Measurements from ENCODE around the gene ZNF581.

The ZNF581 gene

GRCh38 chr19:55673465-55673864, 30.0 kb downstream of the ZNF581 start:
- TF ChIP-seq EZH2 (IDR thresholded peaks at IDR 0.05) (no peak), FOXP2 (optimal IDR thresholded peaks at IDR 0.05; ENCODE audit: control extremely low read depth, extremely low read length, insufficient read depth) (no peak), POLR2AphosphoS5 (IDR thresholded peaks at IDR 0.05; ENCODE audit: borderline replicate concordance, low read depth, low read length) (no peak)
- peaks cover 57% of the 10 kb centered on the region for H3K36me3 ChIP-seq (ENCODE audit: insufficient read depth, low read length)
- DNase-seq (ENCODE audit: low read depth, low spot score): no peak
- H3K4me3 ChIP-seq: peak overlapping the region; percentile 40; the same call in 1 of the 2 replicates
- H3K9ac ChIP-seq (ENCODE audit: insufficient read length): peak overlapping the region; percentile 37
- no peaks in the 10 kb centered on the region for H3K9me3 ChIP-seq (ENCODE audit: low read depth, low read length)
- H3K27ac ChIP-seq: peak overlapping the region; percentile 85

- TF ChIP-seq POLR2AphosphoS5 (IDR thresholded peaks at IDR 0.05; ENCODE audit: borderline replicate concordance, low read depth, low read length) (no peak), EZH2 (IDR thresholded peaks at IDR 0.05) (no peak), FOXP2 (optimal IDR thresholded peaks at IDR 0.05; ENCODE audit: control extremely low read depth, extremely low read length, insufficient read depth) (no peak)
- H3K4me3 ChIP-seq: peak overlapping the region; percentile 84; the same call in 1 of the 2 replicates
- peak overlapping the region; percentile 85 for H3K27ac ChIP-seq
- H3K36me3 ChIP-seq (ENCODE audit: insufficient read depth, low read length): peaks cover 57% of the 10 kb centered on the region
- H3K9me3 ChIP-seq (ENCODE audit: low read depth, low read length): no peaks in the 10 kb centered on the region
- peak overlapping the region; percentile 37 for H3K9ac ChIP-seq (ENCODE audit: insufficient read length)
- no peak for DNase-seq (ENCODE audit: low read depth, low spot score)
These were observed 30.4 kb downstream of the ZNF581 start for GRCh38 chr19:55673889-55674288.

- Histone ChIP-seq H3K9ac (ENCODE audit: insufficient read length) (peak overlapping the region; percentile 79), H3K9me3 (ENCODE audit: low read depth, low read length) (no peaks in the 10 kb centered on the region), H3K27ac (peak overlapping the region; percentile 81), H3K4me3 (peak overlapping the region; percentile 84), H3K36me3 (ENCODE audit: insufficient read depth, low read length) (peaks cover 57% of the 10 kb centered on the region)
- DNase-seq (ENCODE audit: low read depth, low spot score): no peak
- TF ChIP-seq POLR2AphosphoS5 (IDR thresholded peaks at IDR 0.05; ENCODE audit: borderline replicate concordance, low read depth, low read length) (no peak), FOXP2 (optimal IDR thresholded peaks at IDR 0.05; ENCODE audit: control extremely low read depth, extremely low read length, insufficient read depth) (no peak), EZH2 (IDR thresholded peaks at IDR 0.05) (no peak)
These were observed 31.0 kb downstream of the ZNF581 start for GRCh38 chr19:55674459-55674840.

- TF ChIP-seq POLR2AphosphoS5 (IDR thresholded peaks at IDR 0.05; ENCODE audit: borderline replicate concordance, low read depth, low read length): peak; percentile 89
- TF ChIP-seq EZH2 (IDR thresholded peaks at IDR 0.05): no peak
- TF ChIP-seq FOXP2 (optimal IDR thresholded peaks at IDR 0.05; ENCODE audit: control extremely low read depth, extremely low read length, insufficient read depth): no peak
- peak within 1 kb of the TSS; percentile 84 for H3K4me3 ChIP-seq
- peak; percentile 66 for DNase-seq (ENCODE audit: low read depth, low spot score)
- peak within 1 kb of the TSS; percentile 81 for H3K27ac ChIP-seq
- no peaks in the 10 kb centered on the region for H3K9me3 ChIP-seq (ENCODE audit: low read depth, low read length)
- peak within 1 kb of the TSS; percentile 88 for H3K9ac ChIP-seq (ENCODE audit: insufficient read length)
- H3K36me3 ChIP-seq (ENCODE audit: insufficient read depth, low read length): peaks cover 56% of the 10 kb centered on the region
These were observed 31.6 kb downstream of the ZNF581 start, which contains the start of gene EPN1 for GRCh38 chr19:55674841-55675660. EPN1 (plus strand) TSS chr19:55675226; CDS start chr19:55678628, 3,402 bp downstream.

- Histone ChIP-seq H3K9ac (ENCODE audit: insufficient read length) (peak overlapping the region; percentile 88), H3K9me3 (ENCODE audit: low read depth, low read length) (no peaks in the 10 kb centered on the region), H3K36me3 (ENCODE audit: insufficient read depth, low read length) (peaks cover 56% of the 10 kb centered on the region), H3K27ac (peak overlapping the region; percentile 67; the same call in 1 of the 2 replicates), H3K4me3 (peak overlapping the region; percentile 84)
- no peak for TF ChIP-seq POLR2AphosphoS5 (IDR thresholded peaks at IDR 0.05; ENCODE audit: borderline replicate concordance, low read depth, low read length)
- no peak for TF ChIP-seq FOXP2 (optimal IDR thresholded peaks at IDR 0.05; ENCODE audit: control extremely low read depth, extremely low read length, insufficient read depth)
- TF ChIP-seq EZH2 (IDR thresholded peaks at IDR 0.05): no peak
- DNase-seq (ENCODE audit: low read depth, low spot score): no peak
These were observed 32.4 kb downstream of the ZNF581 start for GRCh38 chr19:55675661-55676354.

GRCh38 chr19:55676383-55676782, 32.9 kb downstream of the ZNF581 start:
- Histone ChIP-seq H3K27ac (no peak overlapping the region), H3K4me3 (peak overlapping the region; percentile 84), H3K9ac (ENCODE audit: insufficient read length) (peak overlapping the region; percentile 88), H3K36me3 (ENCODE audit: insufficient read depth, low read length) (peaks cover 56% of the 10 kb centered on the region), H3K9me3 (ENCODE audit: low read depth, low read length) (no peaks in the 10 kb centered on the region)
- DNase-seq (ENCODE audit: low read depth, low spot score): no peak
- TF ChIP-seq EZH2 (IDR thresholded peaks at IDR 0.05): no peak
- TF ChIP-seq FOXP2 (optimal IDR thresholded peaks at IDR 0.05; ENCODE audit: control extremely low read depth, extremely low read length, insufficient read depth): no peak
- no peak for TF ChIP-seq POLR2AphosphoS5 (IDR thresholded peaks at IDR 0.05; ENCODE audit: borderline replicate concordance, low read depth, low read length)

- no peak for DNase-seq (ENCODE audit: low read depth, low spot score)
- H3K9ac ChIP-seq (ENCODE audit: insufficient read length): peak overlapping the region; percentile 88
- H3K36me3 ChIP-seq (ENCODE audit: insufficient read depth, low read length): peaks cover 62% of the 10 kb centered on the region
- no peak overlapping the region for H3K27ac ChIP-seq
- H3K9me3 ChIP-seq (ENCODE audit: low read depth, low read length): no peaks in the 10 kb centered on the region
- no peak for TF ChIP-seq POLR2AphosphoS5 (IDR thresholded peaks at IDR 0.05; ENCODE audit: borderline replicate concordance, low read depth, low read length)
- no peak for TF ChIP-seq FOXP2 (optimal IDR thresholded peaks at IDR 0.05; ENCODE audit: control extremely low read depth, extremely low read length, insufficient read depth)
- no peak for TF ChIP-seq EZH2 (IDR thresholded peaks at IDR 0.05)
- H3K4me3 ChIP-seq: peak overlapping the region; percentile 84
These were observed 33.5 kb downstream of the ZNF581 start for GRCh38 chr19:55676889-55677505.

GRCh38 chr19:55677572-55678028, 34.2 kb downstream of the ZNF581 start:
- no peak for TF ChIP-seq FOXP2 (optimal IDR thresholded peaks at IDR 0.05; ENCODE audit: control extremely low read depth, extremely low read length, insufficient read depth)
- no peak for TF ChIP-seq EZH2 (IDR thresholded peaks at IDR 0.05)
- TF ChIP-seq POLR2AphosphoS5 (IDR thresholded peaks at IDR 0.05; ENCODE audit: borderline replicate concordance, low read depth, low read length): no peak
- Histone ChIP-seq H3K36me3 (ENCODE audit: insufficient read depth, low read length) (peaks cover 61% of the 10 kb centered on the region), H3K27ac (no peak overlapping the region), H3K9ac (ENCODE audit: insufficient read length) (peak overlapping the region; percentile 88), H3K9me3 (ENCODE audit: low read depth, low read length) (no peaks in the 10 kb centered on the region), H3K4me3 (no peak overlapping the region)
- no peak for DNase-seq (ENCODE audit: low read depth, low spot score)

Measured in SK-N-MC (cell line).